ENCODE data around the gene PRR27.

- TF ChIP-seq CTCF (IDR thresholded peaks at IDR 0.05; ENCODE audit: borderline replicate concordance, extremely low read depth, low read length, poor library complexity, severe bottlenecking) (no peak), EZH2 (IDR thresholded peaks at IDR 0.05; ENCODE audit: borderline replicate concordance, low read depth, low read length, severe bottlenecking) (no peak)
Measured at GRCh38 chr4:70183940-70184246, 29.9 kb downstream of the PRR27 start.
